ENCODE data around the gene AFF1. TPM values are rescaled to one million over a fixed set of nuclear protein-coding genes. Genes with fewer than 3 reads are reported as not detected.

Gene AFF1
- total RNA-seq, 1 experiment from 2014 or later, result 93.4 TPM

- no peak for TF ChIP-seq ZNF512 (CRISPR knock-in tag; IDR thresholded peaks at IDR 0.05; ENCODE audit: borderline replicate concordance)
- TF ChIP-seq MYBL2 (CRISPR knock-in tag; IDR thresholded peaks at IDR 0.05), result no peak
- TF ChIP-seq ESRRA (CRISPR knock-in tag; IDR thresholded peaks at IDR 0.05; ENCODE audit: borderline replicate concordance), result no peak
These were observed 6.2 kb downstream of the AFF1 start (continued) for GRCh38 chr4:86940920-86941460.

GRCh38 chr4:86942185-86942666 lies 7.4 kb downstream of the AFF1 start:
- Mint-ChIP-seq H3K9me3 (no peaks in the 10 kb centered on the region), H3K27ac (no peak overlapping the region), H3K4me3 (no peak overlapping the region), H3K4me1 (peaks cover 82% of the 10 kb centered on the region), H3K27me3 (ENCODE audit: low read depth) (no peaks in the 10 kb centered on the region), H3K36me3 (no peaks in the 10 kb centered on the region)
- no peak for ATAC-seq
- no peak for DNase-seq (ENCODE audit: low spot score)
- TF ChIP-seq NR2C2 (CRISPR knock-in tag; IDR thresholded peaks at IDR 0.05), result no peak
- TF ChIP-seq ZNF219 (CRISPR knock-in tag; IDR thresholded peaks at IDR 0.05; ENCODE audit: borderline replicate concordance), result no peak
- POLR2A ChIA-PET, result interaction anchor here (1.3 kb wide), 1 partner anchor 8 kb away, joined by 5 read pairs; the partner anchor contains the start of gene AFF1
- CTCF ChIA-PET, result no interaction called here

GRCh38 chr4:86944964-86945781 lies 10.4 kb downstream of the AFF1 start:
- Mint-ChIP-seq H3K4me3 (no peak overlapping the region), H3K4me1 (peaks cover 80% of the 10 kb centered on the region), H3K36me3 (no peaks in the 10 kb centered on the region), H3K27ac (0 out of 2 replicates have a peak overlapping the region, but pooled peaks have one; percentile 47), H3K27me3 (ENCODE audit: low read depth) (no peaks in the 10 kb centered on the region), H3K9me3 (no peaks in the 10 kb centered on the region)
- DNase-seq (ENCODE audit: low spot score), result no peak
- no peak for ATAC-seq
- POLR2A ChIA-PET, result interaction anchor here (0.7 to 4.0 kb wide), 4 partner anchors 10 to 28 kb away, joined by 3 to 16 read pairs (median 4); partner anchors contain the start of gene AFF1
- TF ChIP-seq MXD4 (CRISPR knock-in tag; IDR thresholded peaks at IDR 0.05; ENCODE audit: borderline replicate concordance) (no peak), ZNF423 (CRISPR knock-in tag; IDR thresholded peaks at IDR 0.05) (no peak), ETV6 (CRISPR knock-in tag; IDR thresholded peaks at IDR 0.05) (no peak), ZBTB43 (CRISPR knock-in tag; IDR thresholded peaks at IDR 0.05) (no peak), ATF1 (CRISPR knock-in tag; IDR thresholded peaks at IDR 0.05) (no peak)
- CTCF ChIA-PET, result interaction anchor here (1.1 to 2.2 kb wide), 2 partner anchors 10 to 23 kb away, joined by 8 to 19 read pairs; partner anchors contain the start of gene AFF1

- ATAC-seq, result no peak
- peaks cover 91% of the 10 kb centered on the region for H3K4me1 Mint-ChIP-seq
These were observed 12.2 kb downstream of the AFF1 start for GRCh38 chr4:86946868-86947500.

More at GRCh38 chr4:86946868-86947500, 12.2 kb downstream of the AFF1 start:
- DNase-seq (ENCODE audit: low spot score), result no peak
- Mint-ChIP-seq H3K27ac (peak overlapping the region; percentile 97), H3K9me3 (no peaks in the 10 kb centered on the region), H3K4me3 (peak overlapping the region; percentile 38), H3K27me3 (ENCODE audit: low read depth) (no peaks in the 10 kb centered on the region), H3K36me3 (peaks cover 4% of the 10 kb centered on the region; the same call in 1 of the 2 replicates)
- POLR2A ChIA-PET, result interaction anchor here (0.5 to 4.0 kb wide), 2 partner anchors 11 to 459 kb away, joined by 3 to 16 read pairs; partner anchors contain the start of gene AFF1
- TF ChIP-seq SOX15 (CRISPR knock-in tag; IDR thresholded peaks at IDR 0.05) (no peak), ATF3 (CRISPR knock-in tag; conservative IDR thresholded peaks at IDR 0.05) (no peak), NFATC4 (CRISPR knock-in tag; IDR thresholded peaks at IDR 0.05) (no peak), ERG (CRISPR knock-in tag; IDR thresholded peaks at IDR 0.05) (no peak), NR1H2 (CRISPR knock-in tag; IDR thresholded peaks at IDR 0.05) (no peak), PRDM15 (CRISPR knock-in tag; IDR thresholded peaks at IDR 0.05) (no peak), E2F4 (CRISPR knock-in tag; IDR thresholded peaks at IDR 0.05; ENCODE audit: borderline replicate concordance, low read depth) (no peak)
- CTCF ChIA-PET, result interaction anchor here (0.6 to 1.3 kb wide), 6 partner anchors 11 to 43 kb away, joined by 3 to 6 read pairs (median 4); partner anchors contain the start of gene AFF1

Data from WTC11 (cell line).